ENCODE data around the gene MIEF1. TPM values are rescaled to one million over a fixed set of nuclear protein-coding genes. Genes with fewer than 3 reads are reported as not detected.

MIEF1 gene
- total RNA-seq, 2 donors from 2014 or later = 16.5 to 16.8 TPM

DNA sequence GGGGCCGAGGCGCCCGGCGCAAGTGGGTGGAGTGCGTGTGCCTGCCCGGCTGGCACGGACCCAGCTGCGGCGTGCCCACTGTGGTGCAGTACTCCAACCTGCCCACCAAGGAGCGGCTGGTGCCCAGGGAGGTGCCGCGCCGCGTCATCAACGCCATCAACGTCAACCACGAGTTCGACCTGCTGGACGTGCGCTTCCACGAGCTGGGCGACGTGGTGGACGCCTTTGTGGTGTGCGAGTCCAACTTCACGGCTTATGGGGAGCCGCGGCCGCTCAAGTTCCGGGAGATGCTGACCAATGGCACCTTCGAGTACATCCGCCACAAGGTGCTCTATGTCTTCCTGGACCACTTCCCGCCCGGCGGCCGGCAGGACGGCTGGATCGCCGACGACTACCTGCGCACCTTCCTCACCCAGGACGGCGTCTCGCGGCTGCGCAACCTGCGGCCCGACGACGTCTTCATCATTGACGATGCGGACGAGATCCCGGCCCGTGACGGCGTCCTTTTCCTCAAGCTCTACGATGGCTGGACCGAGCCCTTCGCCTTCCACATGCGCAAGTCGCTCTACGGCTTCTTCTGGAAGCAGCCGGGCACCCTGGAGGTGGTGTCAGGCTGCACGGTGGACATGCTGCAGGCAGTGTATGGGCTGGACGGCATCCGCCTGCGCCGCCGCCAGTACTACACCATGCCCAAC is 14.1 kb upstream of the MIEF1 start:
- intact Hi-C loops (cut with DNase I) = no loop called here

DNA sequence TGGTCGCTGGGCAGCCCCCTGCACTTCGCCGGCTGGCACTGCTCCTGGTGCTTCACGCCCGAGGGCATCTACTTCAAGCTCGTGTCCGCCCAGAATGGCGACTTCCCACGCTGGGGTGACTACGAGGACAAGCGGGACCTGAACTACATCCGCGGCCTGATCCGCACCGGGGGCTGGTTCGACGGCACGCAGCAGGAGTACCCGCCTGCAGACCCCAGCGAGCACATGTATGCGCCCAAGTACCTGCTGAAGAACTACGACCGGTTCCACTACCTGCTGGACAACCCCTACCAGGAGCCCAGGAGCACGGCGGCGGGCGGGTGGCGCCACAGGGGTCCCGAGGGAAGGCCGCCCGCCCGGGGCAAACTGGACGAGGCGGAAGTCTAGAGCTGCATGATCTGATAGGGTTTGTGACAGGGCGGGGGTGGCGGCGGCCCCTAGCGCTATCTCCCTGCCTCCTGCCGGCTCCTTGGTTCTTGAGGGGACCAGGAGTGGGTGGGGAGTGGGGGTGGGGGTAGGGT is 13.5 kb upstream of the MIEF1 start:
- intact Hi-C loops (cut with DNase I) = no loop called here
- no peak for DNase-seq (ENCODE audit: low spot score)

More for the DNA sequence above, 14.1 kb upstream of the MIEF1 start:
- DNase-seq (ENCODE audit: low spot score) = no peak

DNA sequence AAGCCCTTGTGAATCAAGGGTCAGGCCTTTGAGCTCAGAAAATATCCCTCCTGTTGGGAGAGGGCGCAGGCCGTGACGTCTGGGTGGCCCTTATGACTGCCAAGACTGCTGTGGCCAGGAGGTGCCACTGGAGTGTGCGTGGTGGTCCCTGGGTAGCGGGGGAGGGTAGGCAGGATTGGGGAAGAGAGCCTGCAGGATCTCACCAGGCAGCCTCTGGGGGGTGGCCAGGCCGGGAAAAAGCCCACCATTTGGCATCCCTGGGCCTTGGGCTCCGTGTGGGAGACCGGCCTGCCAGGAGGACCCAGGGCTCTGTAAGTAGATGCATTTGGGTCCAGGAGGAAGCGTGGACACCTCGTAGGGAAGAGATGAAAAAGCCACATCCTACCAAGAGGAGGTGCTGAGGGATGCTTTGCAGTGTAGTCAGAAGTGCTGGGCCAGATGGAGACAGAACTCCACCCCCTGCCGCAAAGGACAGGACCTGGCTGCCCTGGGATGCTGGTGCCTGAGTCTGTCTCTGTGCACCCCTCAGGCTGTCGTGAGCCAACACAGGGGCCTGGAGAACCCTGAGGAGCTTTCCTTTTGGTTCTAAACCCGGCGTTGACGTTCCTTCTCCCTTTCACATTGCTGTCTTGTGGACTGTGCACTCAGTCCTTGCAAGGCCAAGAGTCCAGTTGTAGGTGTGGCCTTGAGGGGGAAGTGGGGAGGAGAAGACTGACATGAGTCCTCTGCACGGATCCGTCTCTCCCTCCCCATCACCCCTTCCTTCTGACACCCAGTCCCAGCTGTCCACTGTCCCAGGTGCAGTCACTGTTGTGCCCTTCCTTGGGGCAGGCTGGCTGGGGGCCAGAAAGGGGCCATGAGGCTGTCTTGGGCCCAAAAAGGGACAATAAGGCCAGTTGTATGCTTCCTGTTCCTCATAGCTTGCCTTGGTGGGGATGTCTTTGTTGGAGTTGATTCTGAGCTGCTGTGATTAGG is 12.7 kb upstream of the MIEF1 start:
- intact Hi-C loops (cut with DNase I) = loop anchor here in 1 of 2 donors (5.0 kb wide), 1 partner anchor 43 kb away; the partner anchor contains the start of gene RPS19BP1
- no peak for DNase-seq (ENCODE audit: low spot score)

- peak; percentile 94 for DNase-seq (ENCODE audit: low spot score)
- intact Hi-C loops (cut with DNase I) = loop anchor here in 1 of 2 donors (5.0 kb wide), 1 partner anchor 42 kb away; the partner anchor contains the start of gene RPS19BP1
These were observed 11.8 kb upstream of the MIEF1 start for GRCh38 chr22:39490135-39490798.

- intact Hi-C loops (cut with DNase I) = loop anchor here in 1 of 2 donors (5.0 kb wide), 1 partner anchor 41 kb away; the partner anchor contains the start of gene RPS19BP1
- DNase-seq (ENCODE audit: low spot score) = no peak
These were observed 11.0 kb upstream of the MIEF1 start for GRCh38 chr22:39490966-39491680.

- DNase-seq (ENCODE audit: low spot score) = no peak
- intact Hi-C loops (cut with DNase I) = loop anchor here in 1 of 2 donors (5.0 kb wide), 1 partner anchor 41 kb away; the partner anchor contains the start of gene RPS19BP1
These were observed 10.4 kb upstream of the MIEF1 start for GRCh38 chr22:39491696-39492095.

DNA sequence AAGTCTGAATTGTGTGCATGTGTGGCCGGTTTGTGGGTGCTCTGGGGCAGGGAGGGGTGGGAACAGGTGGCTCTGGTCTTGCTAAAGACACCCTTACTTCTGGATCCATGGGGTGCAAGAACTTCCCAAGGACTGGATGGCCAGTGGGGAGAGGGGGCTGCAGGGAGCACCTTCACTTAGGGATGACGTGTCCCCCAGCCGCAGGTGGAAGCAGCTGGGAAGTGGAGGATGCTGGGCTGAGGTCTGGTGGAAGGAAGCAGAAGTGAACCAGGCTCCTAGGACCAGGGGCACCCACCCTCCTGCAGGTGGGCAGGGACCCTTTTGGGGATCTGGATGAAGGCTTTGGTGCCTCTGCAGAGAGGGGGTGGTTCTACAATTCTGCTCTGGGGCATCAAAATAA is 9.9 kb upstream of the MIEF1 start:
- no peak for DNase-seq (ENCODE audit: low spot score)
- intact Hi-C loops (cut with DNase I) = loop anchor here in 1 of 2 donors (5.0 kb wide), 1 partner anchor 40 kb away; the partner anchor contains the start of gene RPS19BP1

DNA sequence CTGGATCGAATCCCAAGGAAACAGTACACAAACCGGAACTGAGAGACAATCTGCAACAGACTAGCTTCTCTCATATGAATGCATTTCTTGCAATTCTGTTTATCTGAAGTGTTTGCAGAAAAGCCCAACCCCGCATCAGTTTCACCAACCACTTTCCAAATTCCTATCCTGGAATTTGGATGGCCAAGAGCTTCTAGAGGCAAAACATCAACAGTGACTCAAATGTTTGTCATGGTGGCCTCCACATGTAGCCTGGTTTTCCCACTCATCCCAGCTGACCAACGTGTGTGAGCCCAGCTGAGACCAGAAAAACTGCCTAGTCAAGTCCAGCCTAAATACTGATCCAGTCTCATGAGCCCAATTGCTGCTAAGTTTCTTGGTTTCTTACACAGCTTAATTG is 8.3 kb upstream of the MIEF1 start:
- no peak for DNase-seq (ENCODE audit: low spot score)
- intact Hi-C loops (cut with DNase I) = loop anchor here in 1 of 2 donors (5.0 kb wide), 1 partner anchor 39 kb away; the partner anchor contains the start of gene RPS19BP1

DNA sequence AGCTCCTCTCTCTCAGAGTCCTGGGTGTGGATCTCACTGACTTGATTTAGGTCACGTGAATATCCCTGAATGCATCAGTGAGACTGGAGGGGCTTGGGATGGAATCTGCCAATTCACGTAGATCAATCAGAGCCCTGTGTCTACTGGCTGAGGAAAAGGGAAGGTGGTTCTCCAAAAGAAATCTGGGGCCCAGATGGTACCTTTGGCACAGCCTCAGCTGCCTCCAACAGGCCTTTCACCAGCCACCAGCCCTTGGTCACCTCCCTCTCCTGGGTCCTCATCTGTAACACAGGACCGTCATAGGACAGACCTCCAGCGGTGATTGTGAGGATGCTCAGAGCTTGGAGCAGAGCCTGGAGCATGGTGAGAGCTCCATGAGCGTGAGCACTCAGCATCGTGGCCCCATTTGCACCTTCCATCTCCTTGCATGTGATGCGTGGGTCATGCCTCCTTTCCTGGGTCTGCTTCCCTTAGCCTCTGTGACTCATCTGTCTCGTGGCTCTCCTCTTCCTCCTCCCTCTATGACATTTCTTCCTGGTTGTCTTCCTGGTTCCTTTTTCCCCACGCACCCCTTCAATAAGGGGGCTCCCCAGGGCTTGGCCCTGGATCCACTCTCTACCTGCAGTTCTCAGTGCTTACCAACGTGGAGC is 7.5 kb upstream of the MIEF1 start:
- intact Hi-C loops (cut with DNase I) = loop anchor here in 1 of 2 donors (5.0 kb wide), 1 partner anchor 38 kb away; the partner anchor contains the start of gene RPS19BP1
- DNase-seq (ENCODE audit: low spot score) = no peak

- intact Hi-C loops (cut with DNase I) = no loop called here
- peak; percentile 91 for DNase-seq (ENCODE audit: low spot score)
These were observed 5.8 kb upstream of the MIEF1 start for GRCh38 chr22:39496131-39496838.

DNA sequence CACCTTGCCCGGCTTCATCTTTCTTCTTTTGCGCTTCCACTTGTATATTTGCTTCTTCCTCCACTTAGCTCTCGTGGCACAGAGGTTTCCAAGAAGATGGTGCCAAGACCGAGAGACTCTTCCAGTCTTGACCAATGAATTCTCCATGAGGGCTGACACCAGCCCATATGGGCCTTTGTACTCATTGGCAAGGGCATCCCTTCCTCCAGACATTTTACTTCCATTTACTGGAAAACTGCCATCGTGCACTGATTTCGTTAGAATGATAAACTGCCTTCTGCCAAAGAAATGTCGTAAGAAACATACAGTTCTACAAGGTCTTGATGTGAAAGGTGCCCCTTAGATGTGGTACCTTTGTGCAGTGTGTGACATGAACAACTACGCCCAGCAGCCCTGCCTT is 4.7 kb upstream of the MIEF1 start:
- intact Hi-C loops (cut with DNase I) = no loop called here

GRCh38 chr22:39498368-39498767 is 3.7 kb upstream of the MIEF1 start:
- intact Hi-C loops (cut with DNase I) = no loop called here
- no peak for DNase-seq (ENCODE audit: low spot score)

More for the DNA sequence above, 4.7 kb upstream of the MIEF1 start:
- DNase-seq (ENCODE audit: low spot score) = no peak

- intact Hi-C loops (cut with DNase I) = no loop called here
- DNase-seq (ENCODE audit: low spot score) = no peak
These were observed 3.3 kb upstream of the MIEF1 start for GRCh38 chr22:39498802-39499201.

GRCh38 chr22:39500101-39500500 is 2.0 kb upstream of the MIEF1 start:
- no peak for DNase-seq (ENCODE audit: low spot score)
- intact Hi-C loops (cut with DNase I) = no loop called here

DNA sequence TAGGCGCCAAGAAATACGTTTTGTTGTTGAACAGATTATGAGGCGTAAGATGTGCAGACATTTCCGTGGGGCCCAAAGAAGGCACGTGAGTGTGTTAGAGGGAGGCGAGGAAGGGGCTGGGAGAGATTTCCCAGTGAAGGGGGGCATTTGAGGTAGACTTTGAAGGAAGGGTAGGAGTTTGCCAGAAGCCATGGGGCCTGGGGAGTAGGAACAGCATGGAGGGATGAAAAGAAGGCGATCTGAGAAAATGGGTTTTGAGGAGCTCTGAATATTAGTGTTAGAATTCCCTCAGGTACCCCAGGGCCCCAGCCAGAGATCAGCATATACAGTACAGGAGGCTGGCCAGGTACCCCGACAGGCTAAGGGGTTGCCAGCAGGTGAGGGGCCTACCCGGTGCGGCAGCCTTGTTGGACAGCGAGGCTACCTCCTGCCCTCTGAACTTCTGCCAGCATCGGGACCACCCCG is 414 bp upstream of the MIEF1 start:
- intact Hi-C loops (cut with DNase I) = no loop called here
- DNase-seq (ENCODE audit: low spot score) = no peak

- intact Hi-C loops (cut with DNase I) = no loop called here
- DNase-seq (ENCODE audit: low spot score) = no peak
These were observed 809 bp downstream of the MIEF1 start for GRCh38 chr22:39502789-39503409.

DNA sequence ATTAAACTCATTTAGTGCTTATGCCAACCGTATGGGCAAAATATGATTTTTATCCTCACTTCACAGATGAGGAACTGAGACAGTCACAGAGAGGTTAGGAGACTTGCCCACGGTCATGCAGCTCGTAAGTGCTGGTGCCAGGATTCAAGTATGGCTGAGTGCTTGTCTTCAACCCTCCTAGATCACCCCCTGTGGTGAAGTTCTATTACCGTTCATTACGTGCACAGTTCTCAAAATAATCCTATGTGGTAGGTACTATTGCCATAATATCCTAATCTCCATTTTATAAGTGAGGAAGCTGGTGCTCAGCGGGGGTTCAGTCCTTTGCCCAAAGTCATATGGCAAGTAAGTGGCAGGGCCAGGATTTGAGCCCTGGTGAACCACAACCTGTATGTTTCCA is 1.5 kb downstream of the MIEF1 start:
- intact Hi-C loops (cut with DNase I) = no loop called here
- DNase-seq (ENCODE audit: low spot score) = no peak
